Fibroblast of villous mesenchyme (primary cell): Measurements from ENCODE around the gene WNT9B. TPM values are rescaled to one million over a fixed set of nuclear protein-coding genes. Genes with fewer than 3 reads are reported as not detected.
"Not testable (repeated sequence)": the region's sequence is repeated elsewhere in the genome, so short reads cannot be mapped to it uniquely, and the experiment has no call there.

Experiments
- DNase-seq: peaks from one replicate; pipeline ENCODE4 v3.0.0-alpha.2; 2010; ENCODE audit warnings: low read depth
- H3K4me3 ChIP-seq: 2 replicates; pipeline ENCODE4 v1.5.1; 2011; ENCODE audit warnings: low read depth, mild to moderate bottlenecking, low read length
- CTCF ChIP-seq: IDR thresholded peaks from 2 replicates; pipeline ENCODE4 v1.5.1; 2012; ENCODE audit warnings: low read depth, mild to moderate bottlenecking, low read length; ENCODE audit not compliant: insufficient read depth
- total RNA-seq: library from RNA; depleted of rRNA; stranded (reverse); fragments of >200 nt; gene quantifications from 2 replicates; pipeline ENCODE4 v1.2.3, GENCODE V29; 2012

WNT9B gene
- total RNA-seq, 1 donor = not detected

GRCh38 chr17:46832945-46833839 is 18.2 kb upstream of the WNT9B start:
- TF ChIP-seq CTCF = no peak
- no peak for DNase-seq
- no peak overlapping the region for H3K4me3 ChIP-seq

- TF ChIP-seq CTCF = no peak
- H3K4me3 ChIP-seq = no peak overlapping the region
- DNase-seq = no peak
These were observed 17.6 kb upstream of the WNT9B start for GRCh38 chr17:46833840-46834208.

GRCh38 chr17:46834846-46835245 is 16.5 kb upstream of the WNT9B start:
- DNase-seq = no peak
- no peak overlapping the region for H3K4me3 ChIP-seq
- TF ChIP-seq CTCF = no peak

- no peak overlapping the region for H3K4me3 ChIP-seq
- no peak for TF ChIP-seq CTCF
- DNase-seq = no peak
These were observed 14.9 kb upstream of the WNT9B start for GRCh38 chr17:46836500-46836899.

- DNase-seq = no peak
- no peak overlapping the region for H3K4me3 ChIP-seq
- no peak for TF ChIP-seq CTCF
These were observed 13.9 kb upstream of the WNT9B start for GRCh38 chr17:46837521-46837920.

- no peak for TF ChIP-seq CTCF
These were observed 12.2 kb upstream of the WNT9B start for GRCh38 chr17:46839211-46839610.

GRCh38 chr17:46840596-46840995 is 10.8 kb upstream of the WNT9B start:
- DNase-seq, H3K4me3 ChIP-seq: not testable (repeated sequence)

More at GRCh38 chr17:46839211-46839610, 12.2 kb upstream of the WNT9B start:
- DNase-seq = no peak
- H3K4me3 ChIP-seq = no peak overlapping the region
